GM21737 (cell line): ENCODE measurements around the gene BMX.

ENCODE experiments used
- ATAC-seq: cut with Tn5 transposase; IDR thresholded peaks from one replicate; pipeline ENCODE4 v1.9.1; 2021; ENCODE audit warnings: mild to moderate bottlenecking, moderate library complexity; ENCODE audit not compliant: unreplicated experiment

Gene BMX

DNA sequence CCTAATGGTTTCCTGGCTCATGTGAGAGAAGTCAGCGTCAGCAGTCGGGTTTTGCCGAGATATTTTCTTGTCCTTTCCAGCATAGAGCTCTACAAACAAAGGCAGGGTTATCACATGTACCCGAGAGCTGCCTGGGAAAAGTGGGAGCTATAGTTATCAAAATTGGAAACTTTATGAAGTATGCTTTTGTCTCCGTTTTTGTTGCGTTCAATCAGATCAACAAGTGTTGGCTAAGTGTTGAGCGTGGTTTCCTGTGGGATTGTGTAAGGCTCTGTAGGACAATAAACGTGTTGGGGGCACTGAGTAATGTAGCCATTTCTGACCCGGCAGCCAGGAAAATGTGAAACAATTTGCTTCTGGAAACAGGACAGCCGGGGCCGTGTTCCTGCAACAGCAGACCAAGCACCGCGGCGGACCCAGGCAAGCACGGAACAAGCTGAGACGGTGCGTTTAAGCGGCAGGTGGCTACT, at the start of gene BMX:
Gene BMX (plus strand): TSS at position 311 of the 470 bp plus-strand sequence. CDS start 7,547 bp downstream, outside the sequence.
- ATAC-seq: no peak

DNA sequence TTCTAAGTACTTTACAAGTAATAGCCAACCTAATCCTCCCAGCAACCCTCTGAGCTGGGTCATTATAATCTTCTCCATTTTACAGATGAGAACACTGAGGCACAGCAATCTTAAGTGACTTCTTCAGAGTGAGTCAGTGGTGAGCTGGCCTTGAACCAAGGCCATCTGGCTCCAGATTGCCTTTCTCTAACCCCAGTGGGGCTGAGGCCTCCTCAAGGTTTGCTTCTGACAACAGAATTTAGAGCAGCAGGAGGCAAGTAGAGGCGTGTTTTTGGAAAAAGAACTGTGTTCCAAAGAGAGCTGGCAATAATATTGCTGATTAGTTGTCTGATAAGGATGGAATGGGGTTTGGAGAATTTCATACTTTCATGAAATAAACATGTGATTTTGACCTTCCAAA, 48.7 kb upstream of the BMX start:
- no peak for ATAC-seq

DNA sequence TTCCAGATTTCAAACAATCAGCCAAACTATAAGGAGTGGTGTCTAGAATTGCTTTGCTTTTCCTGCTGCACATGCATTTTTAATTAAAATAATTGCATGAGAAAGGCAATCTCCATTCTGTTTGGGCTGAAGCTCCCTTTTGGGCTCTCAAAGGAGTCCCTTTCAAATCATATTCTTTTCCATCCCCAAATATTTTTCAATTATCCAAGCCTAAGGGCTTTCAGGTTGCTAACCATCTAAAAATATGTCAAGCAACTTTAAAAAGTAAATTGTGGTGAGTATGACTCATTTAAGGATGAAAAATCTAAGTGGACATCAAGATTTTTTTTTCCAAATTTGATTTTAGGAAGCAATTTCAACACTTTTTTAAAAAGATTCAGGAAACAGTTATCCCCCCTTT, 35.9 kb upstream of the BMX start:
- ATAC-seq: no peak

DNA sequence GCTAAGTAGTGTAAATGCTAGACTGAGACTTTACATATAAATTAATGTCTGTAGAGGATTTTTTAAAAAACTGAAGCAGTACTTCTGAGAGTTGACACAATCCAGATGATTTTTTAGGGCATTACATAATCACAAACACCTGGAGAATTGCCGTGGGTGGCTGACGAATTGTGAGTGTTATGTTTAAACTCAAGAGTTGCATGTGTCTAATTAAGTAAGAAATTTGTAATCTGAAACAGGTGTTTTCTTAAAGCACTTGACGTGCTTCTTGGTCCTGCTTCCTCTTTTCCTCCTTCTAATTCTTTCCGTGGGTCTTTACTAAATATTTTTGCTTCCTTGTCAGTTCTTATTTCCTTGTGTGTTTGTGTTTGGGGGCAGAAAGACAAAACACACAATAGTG, 35.3 kb upstream of the BMX start:
- no peak for ATAC-seq

DNA sequence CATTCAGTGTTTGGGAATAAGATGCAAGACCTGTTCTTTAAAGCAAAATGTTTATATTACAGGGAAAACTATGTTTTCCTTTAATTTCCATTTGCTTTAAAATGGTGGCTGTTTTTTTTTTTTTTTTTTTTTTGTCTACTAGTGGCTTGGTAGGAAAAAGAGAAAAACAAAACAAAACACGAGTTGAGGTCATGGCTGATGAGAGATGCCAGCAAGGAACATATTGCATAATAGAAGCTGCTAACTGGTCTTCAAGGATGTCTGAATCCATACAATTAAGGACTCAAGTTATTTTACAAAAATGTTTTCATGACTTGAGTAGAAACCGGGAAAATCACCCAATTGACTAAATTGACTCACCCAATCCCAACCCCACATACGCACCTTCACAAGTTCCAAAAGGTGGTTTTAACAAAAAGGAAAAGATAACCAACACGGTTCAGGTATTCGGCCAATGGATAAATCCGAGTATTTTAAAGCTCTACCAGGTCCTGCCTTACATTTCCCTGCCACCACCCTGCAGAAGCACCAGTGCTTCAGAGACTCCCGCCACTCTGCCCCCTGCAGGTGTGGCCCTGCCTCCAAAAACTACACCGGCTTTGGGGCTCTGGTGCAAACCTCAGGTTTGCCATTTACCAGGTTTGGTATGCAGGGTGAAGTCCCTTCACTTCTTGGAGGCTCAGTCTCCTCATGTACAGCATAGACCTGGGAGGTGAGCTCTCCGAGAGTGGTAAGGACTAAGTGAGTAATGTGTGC, 34.5 kb upstream of the BMX start:
- ATAC-seq: no peak

DNA sequence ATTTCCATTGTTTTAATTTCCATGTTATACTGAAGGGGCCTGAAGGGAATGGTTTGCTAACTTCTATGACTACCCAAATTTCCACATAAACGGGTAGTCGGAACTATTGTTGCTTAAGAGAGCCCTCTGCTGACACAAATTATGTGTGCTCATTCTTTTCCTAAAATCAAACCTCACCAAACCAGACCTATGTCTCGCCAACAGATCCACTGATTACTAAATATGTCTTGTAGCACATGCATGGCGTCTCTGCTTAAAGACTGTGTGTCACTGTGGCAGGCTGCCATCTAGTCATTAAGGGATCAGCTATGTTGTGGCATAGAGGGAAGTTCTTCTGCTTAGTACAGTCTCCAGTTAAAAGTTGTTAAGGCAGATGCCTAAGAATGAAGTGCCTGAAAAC, 32.6 kb upstream of the BMX start:
- no peak for ATAC-seq

DNA sequence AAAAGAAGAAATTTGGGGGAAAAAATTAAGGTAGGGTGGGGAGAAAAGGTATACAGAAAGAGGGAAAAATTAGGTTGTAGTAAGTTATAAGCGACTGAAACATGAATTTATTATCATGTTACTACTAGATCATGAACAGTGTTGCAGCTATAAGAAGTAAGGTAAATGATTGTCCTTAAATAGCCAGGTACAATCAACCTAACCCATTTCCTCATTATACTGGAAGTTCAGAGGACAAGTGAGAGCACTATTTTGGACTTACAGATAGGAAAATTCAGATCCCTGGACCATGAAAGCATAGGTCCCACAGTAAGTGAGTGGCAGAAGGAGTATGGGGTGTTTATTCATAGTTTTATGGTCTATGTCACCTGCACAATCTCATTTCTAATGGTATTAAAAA, 31.0 kb upstream of the BMX start:
- ATAC-seq: no peak

DNA sequence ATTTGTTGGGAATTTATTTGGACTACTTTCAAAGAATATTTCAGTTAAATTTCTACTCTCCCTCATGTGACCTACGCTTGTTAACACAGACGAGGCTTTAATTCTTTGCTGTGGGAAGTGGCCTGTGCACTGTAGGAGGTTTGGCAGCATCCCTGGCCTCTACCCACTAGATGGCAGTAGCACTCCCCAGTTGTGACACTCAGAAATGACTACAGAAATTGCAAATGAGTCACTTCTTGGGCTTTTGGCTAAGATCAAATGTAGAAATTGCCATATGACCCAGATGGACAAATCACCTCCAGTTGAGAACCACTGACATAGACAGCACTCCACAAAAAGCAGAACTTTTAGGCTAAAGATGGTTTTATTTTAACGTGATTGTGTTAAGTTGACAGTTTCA, 29.6 kb upstream of the BMX start:
- no peak for ATAC-seq

DNA sequence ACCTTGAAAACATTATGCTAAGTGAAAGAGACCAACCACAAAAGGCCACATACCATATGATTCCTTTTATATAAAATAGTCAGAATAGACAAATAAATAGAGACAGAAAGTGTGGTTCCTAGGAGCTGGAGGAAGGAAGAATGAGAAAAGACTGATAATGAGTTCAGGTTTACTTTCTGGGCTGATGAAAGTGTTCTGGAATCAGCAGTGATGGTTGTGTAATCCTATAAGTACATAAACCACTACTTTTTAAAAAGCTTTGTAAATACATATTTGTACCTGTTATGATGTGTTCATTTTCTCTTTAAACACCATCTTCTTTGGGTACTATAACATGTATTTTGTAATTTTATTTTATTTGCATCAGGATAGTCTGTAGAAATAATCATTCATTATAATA, 28.1 kb upstream of the BMX start:
- no peak for ATAC-seq

DNA sequence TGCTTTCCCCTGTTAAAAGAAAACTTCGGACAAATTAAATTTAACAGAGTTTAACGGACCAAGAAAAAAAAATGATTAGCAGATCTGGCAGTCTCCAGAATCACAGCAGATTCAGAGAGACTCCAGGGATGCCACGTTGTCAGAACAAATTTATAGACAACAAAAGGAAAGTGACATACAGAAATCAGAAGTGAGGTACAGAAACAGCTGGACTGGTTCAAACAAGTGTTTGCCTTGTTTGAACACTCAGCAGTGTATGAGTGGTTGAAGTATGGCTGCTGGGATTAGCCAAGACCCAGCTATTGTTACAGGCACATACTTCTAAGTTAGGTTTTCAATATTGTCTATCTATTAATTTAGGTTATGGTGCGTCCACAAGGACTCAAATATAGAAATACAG, 26.6 kb upstream of the BMX start:
- ATAC-seq: no peak

DNA sequence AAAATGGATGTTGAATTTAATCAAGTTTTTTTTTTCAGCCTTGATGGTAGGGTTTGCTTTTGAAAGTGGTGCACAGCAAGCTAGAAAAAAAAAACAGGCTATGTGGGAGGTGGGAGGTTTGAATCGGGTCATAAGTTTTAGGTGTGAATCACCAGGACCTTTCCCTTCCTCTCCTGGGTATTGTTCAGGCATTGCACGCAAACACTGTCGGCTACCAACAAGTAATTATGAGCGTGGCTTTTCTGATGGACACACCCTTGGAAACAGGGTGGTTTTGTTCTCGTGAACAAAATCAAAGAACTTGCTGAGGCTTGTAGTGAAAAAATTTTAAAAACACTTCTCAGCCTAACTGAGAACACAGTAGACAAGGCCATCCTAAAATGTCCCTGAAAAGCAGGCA, 25.6 kb upstream of the BMX start:
- no peak for ATAC-seq

DNA sequence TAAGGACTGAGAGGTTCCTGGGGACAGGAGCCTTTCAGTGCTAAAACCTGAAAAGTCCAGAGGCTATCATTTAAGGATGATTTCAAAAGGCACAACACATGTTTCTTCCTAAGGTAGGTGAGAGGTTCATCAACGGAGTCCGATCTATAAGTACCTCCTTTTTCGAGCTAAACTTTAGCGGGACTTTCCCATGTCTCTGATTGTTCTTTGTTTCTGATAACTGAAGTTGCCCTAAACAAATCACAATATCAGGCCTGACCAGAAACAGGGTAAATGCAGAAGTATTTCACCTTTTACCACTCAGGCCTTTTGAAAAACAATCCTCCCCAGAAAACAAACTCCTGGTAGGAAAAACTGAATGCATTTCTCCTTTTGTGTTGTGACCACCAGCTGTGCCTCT, 25.1 kb upstream of the BMX start:
- no peak for ATAC-seq

DNA sequence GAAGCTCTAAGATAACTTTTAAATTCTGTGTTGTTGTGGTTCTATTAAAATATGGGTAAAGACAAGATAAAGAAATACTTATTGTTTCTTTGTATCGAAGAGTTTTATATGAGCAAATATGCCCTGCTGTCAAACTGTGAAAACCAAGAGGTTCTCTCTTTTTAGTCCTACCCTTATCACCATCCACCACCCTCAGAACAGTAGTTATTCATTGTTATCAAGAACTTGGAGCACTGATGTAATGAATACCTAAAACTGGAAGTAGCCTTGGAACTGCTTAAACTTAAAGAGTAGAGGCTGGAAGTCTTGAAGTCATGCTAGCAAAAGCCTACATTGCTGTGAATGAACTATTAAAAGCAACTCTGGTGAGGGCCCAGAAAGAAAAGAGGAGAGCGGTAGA, 16.7 kb upstream of the BMX start:
- no peak for ATAC-seq

DNA sequence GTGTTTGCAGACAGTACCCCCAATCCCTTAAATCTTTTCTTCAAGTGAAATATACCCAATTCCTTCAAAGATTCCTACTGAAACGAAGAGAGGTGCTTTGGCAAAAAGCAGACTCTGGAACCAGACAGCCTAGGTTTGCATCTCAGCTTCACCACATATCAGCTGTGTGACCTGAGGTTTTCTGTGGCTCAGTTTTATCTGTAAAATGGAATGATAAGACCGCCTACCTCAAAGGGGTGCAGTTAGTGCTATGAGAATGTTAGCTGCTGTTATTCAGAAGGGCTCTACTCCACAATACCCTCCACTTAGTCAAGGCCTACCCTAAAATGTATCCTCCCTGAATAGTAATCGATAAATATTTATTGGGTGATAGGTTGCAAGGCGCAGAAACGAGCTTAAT, 8.1 kb upstream of the BMX start:
- ATAC-seq: no peak

DNA sequence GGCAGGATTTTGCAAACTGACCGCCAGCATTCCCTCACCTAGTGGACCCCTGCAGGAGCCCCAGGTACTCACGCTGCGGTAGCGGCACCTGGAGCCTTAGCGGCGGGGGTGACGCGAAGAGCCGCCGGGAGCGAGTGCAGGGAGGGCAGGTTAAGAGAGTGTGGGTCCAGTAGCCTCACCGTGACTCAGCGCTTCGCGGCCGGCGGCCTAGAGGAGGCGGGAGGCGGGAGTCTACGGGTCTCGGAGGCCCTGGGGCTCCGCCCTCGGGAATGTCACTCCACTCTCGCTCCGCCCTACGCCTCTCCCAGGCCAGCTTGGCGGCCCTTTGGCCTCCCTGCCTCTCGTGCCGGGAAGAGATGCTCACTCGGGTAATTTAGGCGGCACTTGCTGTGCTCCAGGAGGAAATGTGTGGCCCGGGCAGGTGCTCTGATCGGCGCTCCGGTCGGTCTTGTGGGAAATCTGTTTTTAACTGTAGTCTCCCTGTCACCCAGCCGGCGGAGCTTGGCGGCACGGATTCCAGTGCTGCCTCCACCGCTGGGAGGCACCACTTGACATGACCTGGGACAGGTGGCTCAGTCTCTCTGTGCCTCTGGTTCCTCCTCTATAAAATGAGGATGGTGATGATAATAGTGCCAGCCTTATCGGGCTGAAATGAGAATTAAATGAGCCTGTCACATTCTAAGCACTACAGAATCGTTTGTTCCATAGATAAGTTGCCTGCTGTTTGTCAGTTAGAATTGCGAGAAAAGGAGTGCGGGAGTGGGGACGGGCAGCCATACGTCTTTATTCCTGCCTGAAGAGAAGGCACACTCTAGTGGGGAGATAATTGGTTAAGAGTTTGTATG, 7.3 kb upstream of the BMX start, which contains the start of gene PIR:
Gene PIR (minus strand): TSS at position 216 of the 845 bp plus-strand sequence. CDS start 2,076 bp downstream, outside the sequence.
- peak; percentile 98 for ATAC-seq

DNA sequence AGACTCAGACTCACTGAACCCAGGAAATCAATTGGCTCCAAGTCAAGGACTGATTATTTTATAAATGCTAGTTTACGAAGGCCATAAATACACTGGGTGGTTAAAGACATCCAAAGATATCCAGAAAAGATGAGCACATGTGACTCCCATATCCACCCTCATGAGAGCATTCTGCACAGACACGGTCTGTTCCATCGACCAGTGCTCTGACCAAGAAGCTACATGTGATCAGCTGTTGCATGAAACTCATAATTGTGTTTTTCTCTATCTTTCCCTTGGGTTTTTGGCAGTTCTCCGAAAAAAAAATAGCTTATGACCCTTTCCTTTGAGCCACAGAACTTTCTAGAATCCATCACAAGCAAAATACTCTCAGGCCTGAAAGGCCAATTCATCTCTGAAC, 4.8 kb upstream of the BMX start:
- no peak for ATAC-seq

DNA sequence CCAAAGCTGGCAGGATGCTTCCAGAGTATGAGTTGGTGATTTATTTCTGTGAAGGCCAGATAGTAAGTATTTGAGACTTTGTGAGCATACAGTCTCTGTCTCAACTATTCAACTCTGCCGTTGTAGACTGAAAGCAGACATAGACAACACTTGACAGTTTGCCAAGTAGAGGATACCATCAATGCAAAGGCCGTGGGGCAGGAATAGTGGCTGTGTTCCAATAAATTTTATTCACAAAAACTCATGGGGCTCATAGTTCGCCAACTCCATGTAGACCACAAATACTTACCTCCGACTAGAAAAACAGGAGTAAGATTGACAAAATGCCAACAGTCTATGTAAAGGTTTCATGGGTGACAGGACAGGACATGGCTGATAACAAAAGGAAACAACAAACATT, 3.8 kb upstream of the BMX start:
- ATAC-seq: no peak

DNA sequence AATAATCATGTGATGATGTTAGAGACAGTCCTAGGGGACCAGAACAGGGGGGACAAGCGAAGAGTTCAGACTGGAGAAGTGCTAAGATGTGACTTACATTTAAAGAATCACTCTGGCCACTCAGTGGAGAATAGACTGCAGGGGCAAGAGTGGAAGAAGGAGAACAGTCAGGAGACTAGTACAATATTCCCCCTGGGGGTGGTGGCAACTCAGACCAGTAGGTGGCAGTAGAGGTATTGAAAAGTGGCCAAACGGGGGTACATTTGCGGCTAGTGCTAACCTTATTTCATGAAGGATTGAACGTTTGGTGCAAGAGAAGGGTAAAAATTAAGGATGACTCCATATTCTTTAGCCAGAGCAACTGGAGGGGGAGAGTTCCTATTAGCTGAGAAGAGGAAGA, 2.7 kb upstream of the BMX start:
- ATAC-seq: no peak

DNA sequence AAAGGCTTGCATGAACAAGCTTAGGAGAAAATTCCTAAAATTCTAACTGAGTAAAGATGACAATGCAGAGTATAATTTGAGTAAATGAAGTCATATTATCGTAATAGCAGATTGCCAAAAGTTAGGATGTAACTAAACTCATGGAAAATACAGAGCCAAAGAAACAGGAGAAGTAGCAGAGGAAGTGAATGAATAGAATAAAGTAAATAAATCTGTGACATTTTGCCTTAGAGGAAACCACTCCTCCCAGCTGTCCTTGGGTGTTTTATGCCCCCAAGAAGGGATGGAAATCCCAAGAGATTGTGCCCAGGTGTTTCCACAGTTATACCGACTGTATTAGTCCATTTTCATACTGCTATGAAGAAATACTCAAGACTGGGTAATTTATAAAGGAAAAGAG, 1.9 kb upstream of the BMX start:
- no peak for ATAC-seq

DNA sequence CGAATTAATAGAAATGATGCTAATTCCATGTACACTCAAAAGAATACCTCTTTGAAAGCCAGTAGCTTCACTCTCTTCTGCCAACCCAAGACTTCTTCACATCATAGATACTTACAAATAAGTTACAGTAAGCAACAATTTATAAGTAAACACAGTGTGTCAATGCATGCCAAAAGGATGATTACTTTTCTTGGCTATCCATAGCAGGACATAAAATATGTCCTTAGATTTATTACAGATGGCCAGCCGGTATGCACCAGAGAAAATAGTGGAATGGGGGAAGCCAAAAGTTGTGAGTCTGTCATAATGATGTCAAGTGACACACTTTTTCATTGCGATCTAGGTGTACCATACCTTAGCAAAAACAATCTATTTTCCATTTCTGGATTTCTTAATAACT, 631 bp upstream of the BMX start:
- no peak for ATAC-seq

DNA sequence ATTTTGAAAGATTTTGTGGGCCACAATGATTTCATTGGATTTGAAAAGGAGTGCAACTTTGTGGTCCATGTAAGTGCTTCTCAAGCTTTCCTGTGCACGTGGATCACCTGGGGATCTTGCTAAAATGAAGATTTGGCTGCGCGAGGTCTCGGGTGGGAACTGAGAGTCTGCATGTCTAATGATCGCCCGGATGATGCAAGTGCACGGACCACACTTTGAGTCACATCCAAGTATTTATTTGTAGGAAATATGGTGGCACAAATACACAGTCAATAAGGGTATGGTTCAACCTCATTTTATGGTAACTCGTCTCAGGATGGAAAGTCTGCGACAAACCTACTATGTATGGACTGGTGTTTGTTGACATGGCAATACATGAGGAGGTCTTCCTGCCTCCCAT, 899 bp downstream of the BMX start:
- no peak for ATAC-seq

DNA sequence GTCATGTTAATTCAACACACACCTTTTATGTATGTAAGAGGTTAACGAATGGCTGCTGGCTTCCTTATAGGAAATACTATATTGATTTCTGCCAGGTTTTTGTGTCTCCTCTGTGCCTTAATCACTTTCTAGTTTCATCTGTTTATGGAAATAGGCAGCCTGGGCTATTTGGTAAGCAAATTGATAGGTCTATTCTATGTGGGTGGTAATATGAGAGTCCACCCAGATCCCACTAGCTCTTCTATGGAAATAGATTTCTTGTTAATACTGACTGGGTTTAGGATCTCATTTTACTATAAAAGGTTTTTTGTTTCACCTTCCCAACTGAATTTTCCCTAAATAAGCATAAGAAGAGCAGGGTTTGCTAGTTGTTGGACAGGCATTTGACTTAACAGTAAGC, 4.1 kb downstream of the BMX start:
- no peak for ATAC-seq
